H9 (cell line): ENCODE results near the gene NIT2. TPM values are rescaled to one million over a fixed set of nuclear protein-coding genes. Genes with fewer than 3 reads are reported as not detected.

Experiments used
- DNase-seq: peaks from one replicate; pipeline ENCODE4 v3.0.0-alpha.2; 2017
- H2AFZ ChIP-seq: one replicate; pipeline ENCODE4 v1.6.1; 2013; ENCODE audit warnings: mild to moderate bottlenecking, low read length, control low read depth, moderate library complexity
- H2AK5ac ChIP-seq: 2 replicates; pipeline ENCODE4 v1.6.1; 2013; ENCODE audit warnings: low read length, control low read depth, mixed read lengths; ENCODE audit not compliant: insufficient read length
- H2BK120ac ChIP-seq: one replicate; pipeline ENCODE4 v1.6.1; 2013; ENCODE audit warnings: low read depth, mild to moderate bottlenecking, low read length, control low read depth, inconsistent platforms; ENCODE audit not compliant: poor library complexity, severe bottlenecking
- H2BK12ac ChIP-seq: 2 replicates; pipeline ENCODE4 v1.6.1; 2013; ENCODE audit warnings: low read length, control low read depth, mixed read lengths, low read depth; ENCODE audit not compliant: insufficient read length
- H2BK15ac ChIP-seq: 2 replicates; pipeline ENCODE4 v1.6.1; 2013; ENCODE audit warnings: low read depth, low read length, control low read depth
- H2BK20ac ChIP-seq: one replicate; pipeline ENCODE4 v1.6.1; 2013; ENCODE audit warnings: low read depth, mild to moderate bottlenecking, low read length, control low read depth, inconsistent platforms; ENCODE audit not compliant: poor library complexity, severe bottlenecking
- H2BK5ac ChIP-seq: 2 replicates; pipeline ENCODE4 v1.6.1; 2013; ENCODE audit warnings: low read length, control low read depth, mixed read lengths; ENCODE audit not compliant: insufficient read length
- H3K14ac ChIP-seq: 2 replicates; pipeline ENCODE4 v1.6.1; 2013; ENCODE audit warnings: low read length, control low read depth; ENCODE audit not compliant: insufficient read depth
- H3K18ac ChIP-seq: 2 replicates; pipeline ENCODE4 v1.6.1; 2013; ENCODE audit warnings: low read depth, mild to moderate bottlenecking, mixed read lengths, low read length, control low read depth; ENCODE audit not compliant: insufficient read length
- H3K23ac ChIP-seq: 2 replicates; pipeline ENCODE4 v1.6.1; 2013; ENCODE audit warnings: low read length, control low read depth, mixed read lengths, low read depth; ENCODE audit not compliant: insufficient read length
- H3K23me2 ChIP-seq: 2 replicates; pipeline ENCODE4 v1.6.1; 2013; ENCODE audit warnings: low read depth, mild to moderate bottlenecking, mixed read lengths, low read length, control low read depth; ENCODE audit not compliant: insufficient read length, poor library complexity, severe bottlenecking
- H3K27ac ChIP-seq: 2 replicates; pipeline ENCODE4 v1.5.1; 2013; ENCODE audit warnings: low read length, control low read depth, mixed read lengths, low read depth; ENCODE audit not compliant: insufficient read length
- H3K27me3 ChIP-seq: 2 replicates; pipeline ENCODE4 v1.6.1; 2013; ENCODE audit warnings: low read length, control low read depth, inconsistent platforms; ENCODE audit not compliant: insufficient read depth
- H3K4ac ChIP-seq: 2 replicates; pipeline ENCODE4 v1.6.1; 2013; ENCODE audit warnings: low read depth, mild to moderate bottlenecking, control low read depth, inconsistent platforms, low read length, moderate library complexity
- H3K4me1 ChIP-seq: 2 replicates; pipeline ENCODE4 v1.6.1; 2013; ENCODE audit warnings: low read length, control low read depth, inconsistent platforms; ENCODE audit not compliant: insufficient read depth
- H3K4me2 ChIP-seq: 2 replicates; pipeline ENCODE4 v1.6.1; 2013; ENCODE audit warnings: low read length, control low read depth, mixed read lengths; ENCODE audit not compliant: insufficient read length, insufficient read depth
- H3K56ac ChIP-seq: 2 replicates; pipeline ENCODE4 v1.6.1; 2013; ENCODE audit warnings: low read depth, mild to moderate bottlenecking, mixed read lengths, low read length, control low read depth; ENCODE audit not compliant: insufficient read length
- H3K79me1 ChIP-seq: 2 replicates; pipeline ENCODE4 v1.6.1; 2013; ENCODE audit warnings: low read depth, mild to moderate bottlenecking, moderate library complexity, low read length, control low read depth, inconsistent platforms; ENCODE audit not compliant: insufficient read depth, poor library complexity, severe bottlenecking
- H3K79me2 ChIP-seq: 2 replicates; pipeline ENCODE4 v1.6.1; 2013; ENCODE audit warnings: low read length, control low read depth, inconsistent platforms; ENCODE audit not compliant: insufficient read depth
- H3K9ac ChIP-seq: 2 replicates; pipeline ENCODE4 v1.6.1; 2013; ENCODE audit warnings: low read length, control low read depth, mixed read lengths; ENCODE audit not compliant: insufficient read length; ENCODE audit errors: extremely low read depth
- H3K9me3 ChIP-seq: one replicate; pipeline ENCODE4 v1.6.1; 2013; ENCODE audit warnings: low read depth, low read length, inconsistent platforms; ENCODE audit not compliant: control insufficient read depth
- H3T11ph ChIP-seq: one replicate; pipeline ENCODE4 v1.6.1; 2013; ENCODE audit warnings: mild to moderate bottlenecking, low read length, control low read depth, inconsistent platforms
- H4K20me1 ChIP-seq: one replicate; pipeline ENCODE4 v1.6.1; 2013; ENCODE audit not compliant: control insufficient read depth, insufficient read length, insufficient read depth
- H4K5ac ChIP-seq: 2 replicates; pipeline ENCODE4 v1.6.1; 2013; ENCODE audit warnings: low read depth, mild to moderate bottlenecking, mixed read lengths, low read length, control low read depth; ENCODE audit not compliant: insufficient read length
- H4K8ac ChIP-seq: replicated peaks from 2 replicates; pipeline ENCODE4 v1.6.1; 2013; ENCODE audit warnings: low read length, control low read depth, mixed read lengths, low read depth; ENCODE audit not compliant: insufficient read length
- H4K91ac ChIP-seq: 2 replicates; pipeline ENCODE4 v1.6.1; 2013; ENCODE audit warnings: low read depth, mild to moderate bottlenecking, moderate library complexity, mixed read lengths, low read length, control low read depth; ENCODE audit not compliant: insufficient read length
- H3K27ac Mint-ChIP-seq, 3 experiments: 2 replicates in 2 of 3; 3 replicates in 1 of 3; pipeline ENCODE4 v1.8.0; 2020 to 2021; ENCODE audit warnings: mixed read lengths in 3 of 3, mild to moderate bottlenecking in 1 of 3, moderate library complexity in 1 of 3
- H3K27me3 Mint-ChIP-seq: 2 replicates; pipeline ENCODE4 v1.8.0; 2021; ENCODE audit warnings: low read depth, mild to moderate bottlenecking, moderate library complexity, mixed read lengths
- H3K36me3 Mint-ChIP-seq, 3 experiments: 2 replicates in 2 of 3; 3 replicates in 1 of 3; pipeline ENCODE4 v1.8.0; 2020 to 2021; ENCODE audit warnings: low read depth in 3 of 3, mixed read lengths in 3 of 3; ENCODE audit not compliant: insufficient read depth in 1 of 3
- H3K4me1 Mint-ChIP-seq, 2 experiments: 2 replicates each; pipeline ENCODE4 v1.8.0; 2020; ENCODE audit warnings: mixed read lengths in 2 of 2
- H3K4me3 Mint-ChIP-seq, 2 experiments: 2 replicates in 1 of 2; 3 replicates in 1 of 2; pipeline ENCODE4 v1.8.0; 2020 to 2021; ENCODE audit warnings: mild to moderate bottlenecking in 2 of 2, mixed read lengths in 2 of 2, moderate library complexity in 1 of 2
- H3K9me3 Mint-ChIP-seq, 2 experiments: 2 replicates in 1 of 2; 3 replicates in 1 of 2; pipeline ENCODE4 v1.8.0; 2020; ENCODE audit warnings: mild to moderate bottlenecking in 2 of 2, mixed read lengths in 2 of 2, moderate library complexity in 1 of 2
- WGBS: extraction: QIAGEN DNeasy Blood & Tissue Kit; methylation state at CpG from one replicate; pipeline ENCODE4 v1.1.7; 2013; ENCODE audit warnings: missing lambda C conversion rate, low lambda C conversion rate, mixed read lengths; ENCODE audit not compliant: insufficient read length; ENCODE audit errors: extremely low coverage; 5-methylcytosine and 5-hydroxymethylcytosine counted together
- total RNA-seq: library from RNA; stranded (reverse); gene quantifications from 2 replicates; pipeline ENCODE4 v1.2.1, GENCODE V29; 2021
- TF ChIP-seq, protein P1 (sequence below): fragments of 200-600 bp; sonication (generic); conservative IDR thresholded peaks from 3 replicates; pipeline ENCODE4 v1.8.0; 2021; ENCODE audit warnings: antibody characterized with exemption, mild to moderate bottlenecking

NIT2 gene
- total RNA-seq, 1 experiment from 2014 or later = 26.6 TPM

DNA sequence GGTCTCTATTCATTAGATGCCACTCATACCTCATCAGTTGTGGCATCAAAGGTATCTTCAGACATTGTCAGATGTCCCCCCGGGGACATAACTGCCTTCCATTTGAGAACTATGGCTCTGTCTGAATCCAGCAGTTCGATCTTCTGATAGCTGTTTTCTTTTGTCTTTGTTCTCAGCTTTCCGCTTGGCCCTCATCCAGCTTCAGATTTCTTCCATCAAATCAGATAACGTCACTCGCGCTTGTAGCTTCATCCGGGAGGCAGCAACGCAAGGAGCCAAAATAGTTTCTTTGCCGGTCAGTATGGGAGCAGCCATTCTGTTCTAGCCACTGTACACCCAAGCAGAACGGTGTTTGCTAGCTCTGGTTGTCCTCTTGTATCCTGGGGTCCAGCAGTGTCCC lies 4.4 kb downstream of the NIT2 start:
- H3K14ac ChIP-seq = no peak overlapping the region

More for the DNA sequence above, 4.4 kb downstream of the NIT2 start:
- no peaks in the 10 kb centered on the region for H3K9me3 ChIP-seq
- H3K23me2 ChIP-seq = peaks cover 5% of the 10 kb centered on the region
- H2AFZ ChIP-seq = no peak overlapping the region
- no peak overlapping the region for H2BK120ac ChIP-seq
- no peak overlapping the region for H4K91ac ChIP-seq
- no peak overlapping the region for H3K23ac ChIP-seq
- no peak overlapping the region for H2BK15ac ChIP-seq
- H2AK5ac ChIP-seq = no peak overlapping the region
- no peak overlapping the region for H2BK20ac ChIP-seq
- no peak overlapping the region for H4K5ac ChIP-seq
- no peak overlapping the region for H4K8ac ChIP-seq
- no peak overlapping the region for H3K4me3 Mint-ChIP-seq
- no peak for DNase-seq
- H2BK5ac ChIP-seq = no peak overlapping the region
- no peak overlapping the region for H3K27ac Mint-ChIP-seq
- no peak overlapping the region for H3K18ac ChIP-seq
- TF ChIP-seq, protein P1, sequence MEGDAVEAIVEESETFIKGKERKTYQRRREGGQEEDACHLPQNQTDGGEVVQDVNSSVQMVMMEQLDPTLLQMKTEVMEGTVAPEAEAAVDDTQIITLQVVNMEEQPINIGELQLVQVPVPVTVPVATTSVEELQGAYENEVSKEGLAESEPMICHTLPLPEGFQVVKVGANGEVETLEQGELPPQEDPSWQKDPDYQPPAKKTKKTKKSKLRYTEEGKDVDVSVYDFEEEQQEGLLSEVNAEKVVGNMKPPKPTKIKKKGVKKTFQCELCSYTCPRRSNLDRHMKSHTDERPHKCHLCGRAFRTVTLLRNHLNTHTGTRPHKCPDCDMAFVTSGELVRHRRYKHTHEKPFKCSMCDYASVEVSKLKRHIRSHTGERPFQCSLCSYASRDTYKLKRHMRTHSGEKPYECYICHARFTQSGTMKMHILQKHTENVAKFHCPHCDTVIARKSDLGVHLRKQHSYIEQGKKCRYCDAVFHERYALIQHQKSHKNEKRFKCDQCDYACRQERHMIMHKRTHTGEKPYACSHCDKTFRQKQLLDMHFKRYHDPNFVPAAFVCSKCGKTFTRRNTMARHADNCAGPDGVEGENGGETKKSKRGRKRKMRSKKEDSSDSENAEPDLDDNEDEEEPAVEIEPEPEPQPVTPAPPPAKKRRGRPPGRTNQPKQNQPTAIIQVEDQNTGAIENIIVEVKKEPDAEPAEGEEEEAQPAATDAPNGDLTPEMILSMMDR = no peak
- no peaks in the 10 kb centered on the region for H3K4me1 ChIP-seq
- H3K27me3 ChIP-seq = no peaks in the 10 kb centered on the region
- H3K27me3 Mint-ChIP-seq = peaks cover 8% of the 10 kb centered on the region
- H3K79me1 ChIP-seq = no peaks in the 10 kb centered on the region
- no peak overlapping the region for H3K4ac ChIP-seq
- H3K9me3 Mint-ChIP-seq = no peaks in the 10 kb centered on the region
- H3T11ph ChIP-seq = no peak overlapping the region
- no CpG with 5 or more reads among the region's 10 CpGs for WGBS
- H3K56ac ChIP-seq = no peak overlapping the region
- no peak overlapping the region for H3K9ac ChIP-seq
- peaks cover 16% of the 10 kb centered on the region in 2 experiments for H3K4me1 Mint-ChIP-seq
- no peaks in the 10 kb centered on the region for H4K20me1 ChIP-seq
- peaks cover 3 to 24% (median 19%) of the 10 kb centered on the region in 3 experiments; a peak in 6 of 7 replicates for H3K36me3 Mint-ChIP-seq
- no peak overlapping the region for H3K4me2 ChIP-seq
- H3K27ac ChIP-seq = no peak overlapping the region
- no peak overlapping the region for H2BK12ac ChIP-seq
- no peaks in the 10 kb centered on the region for H3K79me2 ChIP-seq
